Measurements from ENCODE around the gene SLC39A9. TPM values are rescaled to one million over a fixed set of nuclear protein-coding genes. Genes with fewer than 3 reads are reported as not detected.
"Not testable (repeated sequence)": the region's sequence is repeated elsewhere in the genome, so short reads cannot be mapped to it uniquely, and the experiment has no call there.

SLC39A9 gene
- polyA plus RNA-seq, 2 of the 4 experiments (the other 2 are of a cell fraction), result 41.7 to 116 TPM

DNA sequence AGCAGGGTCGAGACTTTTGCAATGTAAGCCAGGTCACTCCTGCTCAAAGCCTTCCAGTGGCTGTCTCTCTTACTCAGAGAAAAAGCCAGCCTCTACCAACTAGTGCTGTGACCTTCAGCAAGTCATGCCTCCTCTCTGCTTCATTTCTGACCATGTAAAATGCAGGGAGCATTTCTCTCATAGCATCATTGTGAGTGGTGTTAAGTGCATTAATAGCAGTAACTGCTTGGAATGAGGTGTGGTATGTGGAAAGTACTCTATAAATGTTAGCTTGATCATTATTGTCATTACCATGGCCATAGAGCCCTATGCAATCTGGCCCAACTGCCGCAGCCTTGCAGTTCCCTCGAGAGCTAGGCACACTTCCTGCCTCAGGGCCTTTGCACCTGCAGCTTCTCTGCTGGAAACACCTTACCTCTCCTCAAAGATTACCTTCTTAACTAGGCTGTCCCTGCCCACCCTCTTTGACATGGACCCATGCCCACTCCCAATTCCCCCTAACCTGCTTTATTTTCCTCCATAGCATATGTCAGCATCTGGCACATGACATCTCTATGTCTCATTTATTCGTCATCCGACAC is 96.9 kb downstream of the SLC39A9 start:
- no peak overlapping the region for H3K4me2 ChIP-seq
- H3K27ac ChIP-seq, result no peak overlapping the region
- ChIA-PET POLR2A (no interaction called here), CTCF (interaction anchor here (0.7 to 5.7 kb wide), 5 partner anchors 9 to 232 kb away, joined by 3 to 42 read pairs (median 4); no protein-coding TSS in a partner anchor)
- TF ChIP-seq SREBF2 (IDR thresholded peaks at IDR 0.05) (no peak), MAZ (IDR thresholded peaks at IDR 0.05; ENCODE audit: borderline replicate concordance, low read depth, low read length) (no peak), CBX2 (IDR thresholded peaks at IDR 0.05; ENCODE audit: borderline replicate concordance, low read depth) (no peak), EHMT2 (IDR thresholded peaks at IDR 0.05; ENCODE audit: low read depth) (no peak), RNF2 (IDR thresholded peaks at IDR 0.05; ENCODE audit: borderline replicate concordance, low read depth) (no peak), ZC3H11A (IDR thresholded peaks at IDR 0.05) (no peak), POLR2AphosphoS2 (conservative IDR thresholded peaks at IDR 0.05; ENCODE audit: low read length) (no peak), ZSCAN20 (CRISPR knock-in tag; IDR thresholded peaks at IDR 0.05) (no peak), NR3C1 (IDR thresholded peaks at IDR 0.05) (no peak), ESRRA (IDR thresholded peaks at IDR 0.05; ENCODE audit: borderline replicate concordance, low read length) (no peak), ZNF302 (CRISPR knock-in tag; IDR thresholded peaks at IDR 0.05) (no peak)
- TF ChIP-seq, protein P1, sequence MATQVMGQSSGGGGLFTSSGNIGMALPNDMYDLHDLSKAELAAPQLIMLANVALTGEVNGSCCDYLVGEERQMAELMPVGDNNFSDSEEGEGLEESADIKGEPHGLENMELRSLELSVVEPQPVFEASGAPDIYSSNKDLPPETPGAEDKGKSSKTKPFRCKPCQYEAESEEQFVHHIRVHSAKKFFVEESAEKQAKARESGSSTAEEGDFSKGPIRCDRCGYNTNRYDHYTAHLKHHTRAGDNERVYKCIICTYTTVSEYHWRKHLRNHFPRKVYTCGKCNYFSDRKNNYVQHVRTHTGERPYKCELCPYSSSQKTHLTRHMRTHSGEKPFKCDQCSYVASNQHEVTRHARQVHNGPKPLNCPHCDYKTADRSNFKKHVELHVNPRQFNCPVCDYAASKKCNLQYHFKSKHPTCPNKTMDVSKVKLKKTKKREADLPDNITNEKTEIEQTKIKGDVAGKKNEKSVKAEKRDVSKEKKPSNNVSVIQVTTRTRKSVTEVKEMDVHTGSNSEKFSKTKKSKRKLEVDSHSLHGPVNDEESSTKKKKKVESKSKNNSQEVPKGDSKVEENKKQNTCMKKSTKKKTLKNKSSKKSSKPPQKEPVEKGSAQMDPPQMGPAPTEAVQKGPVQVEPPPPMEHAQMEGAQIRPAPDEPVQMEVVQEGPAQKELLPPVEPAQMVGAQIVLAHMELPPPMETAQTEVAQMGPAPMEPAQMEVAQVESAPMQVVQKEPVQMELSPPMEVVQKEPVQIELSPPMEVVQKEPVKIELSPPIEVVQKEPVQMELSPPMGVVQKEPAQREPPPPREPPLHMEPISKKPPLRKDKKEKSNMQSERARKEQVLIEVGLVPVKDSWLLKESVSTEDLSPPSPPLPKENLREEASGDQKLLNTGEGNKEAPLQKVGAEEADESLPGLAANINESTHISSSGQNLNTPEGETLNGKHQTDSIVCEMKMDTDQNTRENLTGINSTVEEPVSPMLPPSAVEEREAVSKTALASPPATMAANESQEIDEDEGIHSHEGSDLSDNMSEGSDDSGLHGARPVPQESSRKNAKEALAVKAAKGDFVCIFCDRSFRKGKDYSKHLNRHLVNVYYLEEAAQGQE (IDR thresholded peaks at IDR 0.05), result no peak
- no peak overlapping the region for H3K4me3 ChIP-seq
- H3K4me1 ChIP-seq, result no peaks in the 10 kb centered on the region
- 63% methylated on average over 5 of the region's 5 CpGs for WGBS (ENCODE audit: missing lambda C conversion rate)
- H3K9me3 ChIP-seq, result no peaks in the 10 kb centered on the region
- no peak for FAIRE-seq
- DNase-seq (ENCODE audit: low read depth in 1 of 2, low spot score in 1 of 2), result no peak
- ATAC-seq, result no peak

DNA sequence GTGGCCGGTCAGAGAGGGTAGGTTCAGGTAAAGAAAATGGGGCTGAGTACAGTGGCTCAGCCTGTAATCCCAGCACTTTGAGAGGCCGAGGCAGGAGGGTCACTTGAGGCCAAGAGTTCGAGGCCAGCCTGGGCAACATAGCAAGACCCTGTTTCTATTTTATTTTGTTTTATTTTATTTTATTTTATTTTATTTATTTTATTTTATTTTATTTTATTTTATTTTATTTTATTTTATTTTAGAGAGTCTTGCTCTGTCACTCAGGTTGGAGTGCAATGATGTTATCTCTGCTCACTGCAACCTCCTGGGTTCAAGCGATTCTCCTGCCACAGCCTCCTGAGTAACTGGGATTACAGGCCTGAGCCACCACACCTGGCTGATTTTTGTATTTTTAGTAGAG is 99.4 kb downstream of the SLC39A9 start:
- H3K4me2 ChIP-seq; ATAC-seq; DNase-seq (ENCODE audit: low read depth in 1 of 2, low spot score in 1 of 2); FAIRE-seq; POLR2A ChIA-PET; H3K4me3 ChIP-seq; H3K9me3 ChIP-seq; CTCF ChIA-PET; H3K27ac ChIP-seq; H3K4me1 ChIP-seq: not testable (repeated sequence)
- WGBS (ENCODE audit: missing lambda C conversion rate), result 64% methylated on average over 4 of the region's 4 CpGs

DNA sequence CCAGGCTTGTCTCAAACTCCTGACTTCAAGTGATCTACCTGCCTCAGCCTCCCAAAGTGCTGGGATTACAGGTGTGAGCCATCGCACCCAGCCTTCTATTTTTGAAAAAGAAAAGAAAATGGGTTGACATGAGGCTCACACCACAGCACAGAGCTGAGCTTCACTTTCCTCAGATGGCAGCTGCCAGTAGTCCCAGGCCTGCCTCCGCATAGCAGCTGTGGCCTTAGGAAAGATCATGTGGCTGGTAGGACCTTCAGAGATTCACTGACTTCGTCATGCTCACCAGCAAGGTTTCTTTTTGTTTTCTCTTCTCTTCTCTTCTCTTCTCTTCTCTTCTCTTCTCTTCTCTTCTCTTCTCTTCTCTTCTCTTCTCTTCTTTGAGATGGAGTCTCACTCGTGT is 99.8 kb downstream of the SLC39A9 start:
- H3K27ac ChIP-seq; POLR2A ChIA-PET; H3K4me3 ChIP-seq; DNase-seq (ENCODE audit: low read depth in 1 of 2, low spot score in 1 of 2); H3K9me3 ChIP-seq; H3K4me2 ChIP-seq; FAIRE-seq; H3K4me1 ChIP-seq; ATAC-seq: not testable (repeated sequence)
- CTCF ChIA-PET, result interaction anchor here (1.0 kb wide), 1 partner anchor 39 kb away, joined by 3 read pairs; no protein-coding TSS in a partner anchor
- WGBS (ENCODE audit: missing lambda C conversion rate), result 81% methylated on average over 4 of the region's 4 CpGs

DNA sequence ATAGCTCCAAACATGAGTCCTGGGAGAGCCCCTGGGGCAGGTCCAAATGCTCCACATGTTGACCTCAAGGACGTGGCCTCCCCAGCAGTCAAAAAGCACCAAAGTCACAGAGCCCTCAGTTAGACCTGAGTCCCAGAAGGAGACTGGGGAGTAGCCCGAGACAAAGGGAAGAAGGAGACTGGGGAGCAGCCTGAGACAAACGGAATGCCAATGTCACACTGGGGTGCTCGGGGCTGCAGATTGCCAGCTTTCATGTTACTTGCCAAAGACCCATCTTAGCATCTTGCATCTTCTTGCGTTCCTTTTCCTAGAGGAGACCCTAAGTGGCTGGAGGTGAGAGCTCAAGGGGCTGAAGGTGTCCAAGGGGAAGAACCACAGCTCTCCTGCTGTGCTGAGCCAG is 100.9 kb downstream of the SLC39A9 start:
- no peak overlapping the region for H3K4me2 ChIP-seq
- ATAC-seq (no peak), DNase-seq (ENCODE audit: low read depth in 1 of 2, low spot score in 1 of 2) (no peak), FAIRE-seq (no peak)
- no peak overlapping the region for H3K4me3 ChIP-seq
- H3K4me1 ChIP-seq, result no peaks in the 10 kb centered on the region
- no peak overlapping the region for H3K27ac ChIP-seq
- WGBS (ENCODE audit: missing lambda C conversion rate), result 47% methylated on average over 5 of the region's 5 CpGs
- ChIA-PET POLR2A (no interaction called here), CTCF (interaction anchor here (1.0 to 1.9 kb wide), 7 partner anchors 16 to 256 kb away, joined by 3 to 6 read pairs (median 3); no protein-coding TSS in a partner anchor)
- H3K9me3 ChIP-seq, result no peaks in the 10 kb centered on the region
- no peak for TF ChIP-seq MAFK (IDR thresholded peaks at IDR 0.05; ENCODE audit: partially characterized antibody)
- no peak for TF ChIP-seq GATA3 (IDR thresholded peaks at IDR 0.05; ENCODE audit: borderline replicate concordance)
- no peak for TF ChIP-seq HDAC2 (IDR thresholded peaks at IDR 0.05)
- TF ChIP-seq RCOR1 (IDR thresholded peaks at IDR 0.05; ENCODE audit: low read depth, low read length), result no peak
- no peak for TF ChIP-seq HOXB13 (CRISPR knock-in tag; IDR thresholded peaks at IDR 0.05; ENCODE audit: low read depth)
- TF ChIP-seq, protein P2, sequence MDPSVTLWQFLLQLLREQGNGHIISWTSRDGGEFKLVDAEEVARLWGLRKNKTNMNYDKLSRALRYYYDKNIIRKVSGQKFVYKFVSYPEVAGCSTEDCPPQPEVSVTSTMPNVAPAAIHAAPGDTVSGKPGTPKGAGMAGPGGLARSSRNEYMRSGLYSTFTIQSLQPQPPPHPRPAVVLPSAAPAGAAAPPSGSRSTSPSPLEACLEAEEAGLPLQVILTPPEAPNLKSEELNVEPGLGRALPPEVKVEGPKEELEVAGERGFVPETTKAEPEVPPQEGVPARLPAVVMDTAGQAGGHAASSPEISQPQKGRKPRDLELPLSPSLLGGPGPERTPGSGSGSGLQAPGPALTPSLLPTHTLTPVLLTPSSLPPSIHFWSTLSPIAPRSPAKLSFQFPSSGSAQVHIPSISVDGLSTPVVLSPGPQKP (IDR thresholded peaks at IDR 0.05; ENCODE audit: low read depth, low read length), result no peak
- TF ChIP-seq RNF2 (IDR thresholded peaks at IDR 0.05; ENCODE audit: borderline replicate concordance, low read depth), result no peak
- TF ChIP-seq, protein P1 (IDR thresholded peaks at IDR 0.05), result no peak
- TF ChIP-seq NR3C1 (IDR thresholded peaks at IDR 0.05), result no peak
- no peak for TF ChIP-seq ESRRA (IDR thresholded peaks at IDR 0.05; ENCODE audit: borderline replicate concordance, low read length)
- no peak for TF ChIP-seq ZNF302 (CRISPR knock-in tag; IDR thresholded peaks at IDR 0.05)
- TF ChIP-seq ZC3H11A (IDR thresholded peaks at IDR 0.05), result no peak
- TF ChIP-seq ZFP36 (IDR thresholded peaks at IDR 0.05; ENCODE audit: borderline replicate concordance, partially characterized antibody), result no peak
- TF ChIP-seq FOXS1 (CRISPR knock-in tag; IDR thresholded peaks at IDR 0.05), result no peak
